GM10266 (cell line): ENCODE data around the gene UNC93B1.
"Not testable (repeated sequence)": the region's sequence is repeated elsewhere in the genome, so short reads cannot be mapped to it uniquely, and the experiment has no call there.

Experiments
- DNase-seq: peaks from one replicate; pipeline ENCODE4 v3.0.0; 2012; ENCODE audit errors: extremely low spot score
- TF ChIP-seq, protein P1 (sequence below): IDR thresholded peaks from 2 replicates; pipeline ENCODE4 v1.5.1; 2012; ENCODE audit warnings: mild to moderate bottlenecking, low read depth; ENCODE audit not compliant: control insufficient read depth, insufficient read depth; ENCODE audit errors: missing control alignments

UNC93B1 gene

DNA sequence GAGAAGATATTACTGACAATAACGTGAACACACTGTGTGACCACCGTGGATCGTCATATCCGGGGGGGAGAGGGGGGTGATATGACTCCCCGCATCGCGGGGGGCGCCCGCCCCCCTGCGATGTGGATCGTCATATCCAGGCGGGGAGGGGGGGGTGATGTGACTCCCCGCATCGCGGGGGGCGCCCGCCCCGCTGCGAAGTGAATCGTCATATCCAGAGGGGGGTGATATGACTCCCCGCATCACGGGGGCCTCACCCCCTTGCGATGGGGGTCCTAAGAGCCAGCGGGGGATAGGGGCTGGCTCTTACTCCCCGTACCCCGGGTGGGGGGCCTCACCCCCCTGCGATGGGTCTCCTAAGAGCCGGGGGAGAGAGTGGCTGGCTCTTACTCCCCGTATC is 19.9 kb downstream of the UNC93B1 start:
- TF ChIP-seq, protein P1, sequence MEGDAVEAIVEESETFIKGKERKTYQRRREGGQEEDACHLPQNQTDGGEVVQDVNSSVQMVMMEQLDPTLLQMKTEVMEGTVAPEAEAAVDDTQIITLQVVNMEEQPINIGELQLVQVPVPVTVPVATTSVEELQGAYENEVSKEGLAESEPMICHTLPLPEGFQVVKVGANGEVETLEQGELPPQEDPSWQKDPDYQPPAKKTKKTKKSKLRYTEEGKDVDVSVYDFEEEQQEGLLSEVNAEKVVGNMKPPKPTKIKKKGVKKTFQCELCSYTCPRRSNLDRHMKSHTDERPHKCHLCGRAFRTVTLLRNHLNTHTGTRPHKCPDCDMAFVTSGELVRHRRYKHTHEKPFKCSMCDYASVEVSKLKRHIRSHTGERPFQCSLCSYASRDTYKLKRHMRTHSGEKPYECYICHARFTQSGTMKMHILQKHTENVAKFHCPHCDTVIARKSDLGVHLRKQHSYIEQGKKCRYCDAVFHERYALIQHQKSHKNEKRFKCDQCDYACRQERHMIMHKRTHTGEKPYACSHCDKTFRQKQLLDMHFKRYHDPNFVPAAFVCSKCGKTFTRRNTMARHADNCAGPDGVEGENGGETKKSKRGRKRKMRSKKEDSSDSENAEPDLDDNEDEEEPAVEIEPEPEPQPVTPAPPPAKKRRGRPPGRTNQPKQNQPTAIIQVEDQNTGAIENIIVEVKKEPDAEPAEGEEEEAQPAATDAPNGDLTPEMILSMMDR: no peak
- DNase-seq: no peak

- not testable (repeated sequence) for DNase-seq
Measured at GRCh38 chr11:67982255-67982857, 21.5 kb downstream of the UNC93B1 start.

- not testable (repeated sequence) for DNase-seq
Measured at GRCh38 chr11:67981226-67981625, 22.7 kb downstream of the UNC93B1 start.

GRCh38 chr11:67978766-67979418 is 25.0 kb downstream of the UNC93B1 start:
- not testable (repeated sequence) for DNase-seq

- not testable (repeated sequence) for DNase-seq
Measured at GRCh38 chr11:67974746-67975145, 29.2 kb downstream of the UNC93B1 start.

- DNase-seq: not testable (repeated sequence)
Measured at GRCh38 chr11:67965830-67966348, 38.0 kb downstream of the UNC93B1 start.

DNA sequence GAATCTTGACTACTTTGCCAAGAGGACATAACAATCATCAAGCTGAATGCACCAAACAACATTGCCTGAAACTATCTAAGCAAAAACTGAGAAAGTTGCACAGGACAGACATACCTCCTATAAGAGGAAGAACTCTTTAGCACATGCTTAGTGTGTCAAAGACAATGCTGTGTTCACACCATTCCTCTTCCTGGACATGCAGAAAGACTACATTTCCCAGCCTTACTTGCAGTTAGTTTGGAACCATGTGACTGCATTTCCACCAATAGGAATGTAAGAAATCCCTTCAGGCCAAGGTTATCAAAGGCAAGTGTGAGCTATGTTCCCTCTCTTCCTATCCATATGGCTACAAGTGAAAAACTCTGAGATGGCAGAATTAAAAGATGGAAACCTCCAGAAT is 39.2 kb downstream of the UNC93B1 start:
- not testable (repeated sequence) for DNase-seq

DNA sequence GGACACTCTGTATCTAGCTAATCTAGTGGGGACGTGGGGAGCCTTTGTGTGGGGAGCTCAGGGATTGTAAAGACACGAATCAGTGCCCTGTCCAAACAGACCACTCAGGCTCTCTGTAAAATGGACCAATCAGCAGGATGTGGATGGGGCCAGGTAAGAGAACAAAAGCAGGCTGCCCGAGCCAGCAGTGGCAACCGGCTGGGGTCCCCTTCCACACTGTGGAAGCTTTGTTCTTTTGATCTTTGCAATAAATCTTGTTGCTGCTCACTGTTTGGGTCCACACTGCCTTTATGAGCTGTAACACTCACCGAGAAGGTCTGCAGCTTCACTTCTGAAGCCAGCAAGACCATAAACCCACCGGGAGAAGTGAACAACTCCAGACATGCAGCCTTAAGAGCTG is 40.0 kb downstream of the UNC93B1 start:
- not testable (repeated sequence) for DNase-seq

DNA sequence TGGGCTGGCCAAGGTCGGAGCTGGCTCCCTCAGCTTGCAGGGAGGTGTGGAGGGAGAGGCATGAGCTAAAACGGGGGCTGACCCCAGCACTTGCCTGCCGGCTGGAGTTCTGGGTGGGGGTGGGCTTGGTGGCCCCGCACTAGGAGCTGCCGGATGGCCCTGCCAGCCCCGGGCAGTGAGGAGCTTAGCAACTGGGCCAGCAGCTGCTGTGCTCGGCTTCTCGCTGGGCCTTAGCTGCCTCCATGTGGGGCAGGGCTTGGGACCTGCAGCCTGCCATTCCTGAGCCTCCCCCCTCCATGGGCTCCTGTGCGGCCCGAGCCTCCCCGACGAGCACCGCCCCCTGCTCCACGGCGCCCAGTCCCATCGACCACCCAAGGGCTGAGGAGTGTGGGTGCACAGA is 40.7 kb downstream of the UNC93B1 start:
- DNase-seq: not testable (repeated sequence)

GRCh38 chr11:67956236-67956635 is 47.7 kb downstream of the UNC93B1 start:
- not testable (repeated sequence) for DNase-seq

- DNase-seq: peak; percentile 90
- TF ChIP-seq, protein P1: peak; percentile 87
Measured at GRCh38 chr11:67955461-67956007, 48.4 kb downstream of the UNC93B1 start.

DNA sequence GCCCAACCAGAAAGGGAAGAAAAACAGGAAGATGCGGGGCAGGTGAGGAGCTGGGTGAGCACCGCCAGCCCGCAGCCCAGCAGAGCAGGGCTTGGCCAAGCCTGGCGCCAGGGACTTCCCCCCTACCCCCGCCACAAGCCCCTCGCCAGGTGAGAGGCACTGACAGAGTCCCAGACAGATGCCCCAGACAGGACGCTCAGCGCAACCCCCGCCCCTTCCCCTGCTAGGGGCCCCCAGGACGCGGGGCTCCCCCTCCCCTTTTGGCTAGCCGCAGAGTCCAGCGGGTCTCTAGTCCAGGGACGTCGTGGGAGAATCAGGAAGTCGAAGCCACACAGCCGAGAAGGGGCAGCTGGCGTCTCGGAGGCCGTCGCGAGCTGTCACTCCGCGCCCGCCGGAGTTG is 48.9 kb downstream of the UNC93B1 start:
- not testable (repeated sequence) for DNase-seq

DNA sequence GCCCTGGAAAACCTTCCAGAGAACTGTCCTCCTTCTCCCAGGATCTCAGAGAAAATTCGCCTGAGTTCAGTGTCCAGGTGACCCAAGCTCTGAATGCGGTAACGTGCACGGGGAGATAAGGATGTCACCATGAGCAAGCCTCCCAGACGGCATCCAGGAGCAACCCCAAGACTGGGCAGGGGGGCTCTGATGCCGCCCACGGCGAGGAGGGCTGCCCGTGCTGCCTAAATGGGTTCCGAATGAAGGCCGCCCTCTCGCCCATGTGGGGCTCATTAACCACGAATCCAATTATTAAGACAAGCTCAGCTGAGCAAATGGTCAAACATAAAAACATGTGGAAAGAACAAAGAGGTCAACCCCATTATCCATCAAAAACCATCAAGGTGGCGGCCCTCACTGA is 49.6 kb downstream of the UNC93B1 start:
- DNase-seq: not testable (repeated sequence)

DNA sequence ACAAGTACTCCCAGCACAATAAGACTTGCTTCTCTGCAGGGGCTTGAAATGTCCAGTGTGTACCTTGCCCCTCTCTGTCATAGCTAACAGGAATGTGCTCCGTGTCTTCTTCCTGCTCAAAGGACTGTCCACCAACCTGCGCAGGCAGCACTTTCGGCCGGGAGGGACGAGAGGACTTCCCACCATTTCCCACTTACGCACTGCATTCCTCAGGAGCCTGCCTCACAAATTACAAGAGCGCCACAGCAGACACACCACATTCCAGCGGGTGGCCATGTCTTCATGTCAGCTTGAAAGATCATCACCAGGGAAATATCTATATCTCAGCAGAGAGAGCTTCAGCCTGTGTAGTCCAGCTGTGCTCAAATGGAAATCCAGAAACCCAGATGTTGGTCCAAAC is 53.2 kb downstream of the UNC93B1 start:
- not testable (repeated sequence) for DNase-seq

- not testable (repeated sequence) for DNase-seq
Measured at GRCh38 chr11:67947785-67948184, 56.1 kb downstream of the UNC93B1 start.

GRCh38 chr11:67946403-67946802 is 57.5 kb downstream of the UNC93B1 start:
- DNase-seq: not testable (repeated sequence)

- not testable (repeated sequence) for DNase-seq
Measured at GRCh38 chr11:67943406-67943805, 60.5 kb downstream of the UNC93B1 start.
